KOPT-K1 (cell line): ENCODE results near the gene RNASE8.
"Not testable (repeated sequence)": the region's sequence is repeated elsewhere in the genome, so short reads cannot be mapped to it uniquely, and the experiment has no call there.

Experiments used
- H3K27ac ChIP-seq: fragments of 200-600 bp; sonication (generic); 2 replicates; pipeline ENCODE4 v1.5.1; 2016; ENCODE audit warnings: antibody characterized with exemption, mild to moderate bottlenecking, low read depth, low read length; ENCODE audit not compliant: poor library complexity, severe bottlenecking
- H3K36me3 ChIP-seq: fragments of 200-600 bp; sonication (generic); 2 replicates; pipeline ENCODE4 v1.5.1; 2017; ENCODE audit warnings: antibody characterized with exemption, mild to moderate bottlenecking, low read length, moderate library complexity; ENCODE audit not compliant: insufficient read depth
- H3K9me3 ChIP-seq: fragments of 200-600 bp; sonication (generic); 2 replicates; pipeline ENCODE4 v1.5.1; 2017; ENCODE audit warnings: antibody characterized with exemption, low read length, mild to moderate bottlenecking; ENCODE audit not compliant: insufficient read depth, poor library complexity, severe bottlenecking

The RNASE8 gene

GRCh38 chr14:21057803-21058675 is at the start of gene RNASE8:
RNASE8 (plus strand) TSS chr14:21057822; CDS start chr14:21057893, 71 bp downstream.
- no peaks in the 10 kb centered on the region for H3K9me3 ChIP-seq
- no peaks in the 10 kb centered on the region for H3K36me3 ChIP-seq
- no peak within 1 kb of the TSS for H3K27ac ChIP-seq

- not testable (repeated sequence) for H3K36me3 ChIP-seq, H3K27ac ChIP-seq, H3K9me3 ChIP-seq
Observed at GRCh38 chr14:21009721-21010120, 47.9 kb upstream of the RNASE8 start.

- Histone ChIP-seq H3K27ac (no peak overlapping the region), H3K36me3 (no peaks in the 10 kb centered on the region), H3K9me3 (no peaks in the 10 kb centered on the region)
Observed at GRCh38 chr14:21011136-21011535, 46.5 kb upstream of the RNASE8 start.

GRCh38 chr14:21014761-21015190 is 42.8 kb upstream of the RNASE8 start:
- Histone ChIP-seq H3K9me3 (no peaks in the 10 kb centered on the region), H3K36me3 (no peaks in the 10 kb centered on the region), H3K27ac (no peak overlapping the region)

GRCh38 chr14:21015312-21015711 is 42.3 kb upstream of the RNASE8 start:
- Histone ChIP-seq H3K9me3 (no peaks in the 10 kb centered on the region), H3K27ac (no peak overlapping the region), H3K36me3 (no peaks in the 10 kb centered on the region)

GRCh38 chr14:21016413-21017190 is 41.0 kb upstream of the RNASE8 start:
- Histone ChIP-seq H3K27ac (no peak overlapping the region), H3K9me3 (no peaks in the 10 kb centered on the region)

GRCh38 chr14:21017528-21018245 is 39.9 kb upstream of the RNASE8 start:
- Histone ChIP-seq H3K9me3 (no peaks in the 10 kb centered on the region), H3K36me3 (no peaks in the 10 kb centered on the region), H3K27ac (no peak overlapping the region)

More at GRCh38 chr14:21016413-21017190, 41.0 kb upstream of the RNASE8 start:
- H3K36me3 ChIP-seq, result no peaks in the 10 kb centered on the region

GRCh38 chr14:21018286-21018685 is 39.3 kb upstream of the RNASE8 start:
- H3K36me3 ChIP-seq, result no peaks in the 10 kb centered on the region
- no peak overlapping the region for H3K27ac ChIP-seq

GRCh38 chr14:21018781-21019180 is 38.8 kb upstream of the RNASE8 start:
- no peaks in the 10 kb centered on the region for H3K9me3 ChIP-seq
- no peaks in the 10 kb centered on the region for H3K36me3 ChIP-seq
- H3K27ac ChIP-seq, result no peak overlapping the region

More at GRCh38 chr14:21018286-21018685, 39.3 kb upstream of the RNASE8 start:
- H3K9me3 ChIP-seq, result no peaks in the 10 kb centered on the region

GRCh38 chr14:21019366-21019765 is 38.3 kb upstream of the RNASE8 start:
- Histone ChIP-seq H3K9me3 (no peaks in the 10 kb centered on the region), H3K27ac (no peak overlapping the region), H3K36me3 (no peaks in the 10 kb centered on the region)

GRCh38 chr14:21020977-21021545 is 36.6 kb upstream of the RNASE8 start:
- no peaks in the 10 kb centered on the region for H3K9me3 ChIP-seq
- H3K27ac ChIP-seq, result no peak overlapping the region
- H3K36me3 ChIP-seq, result no peaks in the 10 kb centered on the region

GRCh38 chr14:21022686-21023085 is 34.9 kb upstream of the RNASE8 start:
- no peaks in the 10 kb centered on the region for H3K9me3 ChIP-seq
- H3K36me3 ChIP-seq, result no peaks in the 10 kb centered on the region
- no peak overlapping the region for H3K27ac ChIP-seq

GRCh38 chr14:21023174-21023573 is 34.4 kb upstream of the RNASE8 start:
- Histone ChIP-seq H3K27ac (no peak overlapping the region), H3K9me3 (no peaks in the 10 kb centered on the region), H3K36me3 (no peaks in the 10 kb centered on the region)

- Histone ChIP-seq H3K36me3 (no peaks in the 10 kb centered on the region), H3K27ac (no peak overlapping the region), H3K9me3 (no peaks in the 10 kb centered on the region)
Observed at GRCh38 chr14:21023817-21024584, 33.6 kb upstream of the RNASE8 start.
